ENCODE data around the gene KCTD20. TPM values are rescaled to one million over a fixed set of nuclear protein-coding genes. Genes with fewer than 3 reads are reported as not detected.
"Not testable (repeated sequence)": the region's sequence is repeated elsewhere in the genome, so short reads cannot be mapped to it uniquely, and the experiment has no call there.

KCTD20 gene
- total RNA-seq, 4 donors from 2014 or later: 48.6 to 64.9 (median 51.8) TPM

GRCh38 chr6:36467625-36468024 lies 24.8 kb downstream of the KCTD20 start:
- Histone ChIP-seq H3K36me3 (peaks cover 0 to 24% (median 0%) of the 10 kb centered on the region in 3 donors), H3K4me3 (no peak overlapping the region), H3K27me3 (no peaks in the 10 kb centered on the region), H3K9me3 (no peaks in the 10 kb centered on the region), H3K4me1 (no peaks in the 10 kb centered on the region), H3K27ac (no peak overlapping the region)
- TF ChIP-seq CTCF (IDR thresholded peaks at IDR 0.05) (no peak), EP300 (IDR thresholded peaks at IDR 0.05) (no peak), POLR2A (IDR thresholded peaks at IDR 0.05) (no peak)
- 96 to 98% methylated on average over 3 of the region's 3 CpGs for WGBS, 2 donors
- no peak for DNase-seq (ENCODE audit: low spot score in 2 of 2)

DNA sequence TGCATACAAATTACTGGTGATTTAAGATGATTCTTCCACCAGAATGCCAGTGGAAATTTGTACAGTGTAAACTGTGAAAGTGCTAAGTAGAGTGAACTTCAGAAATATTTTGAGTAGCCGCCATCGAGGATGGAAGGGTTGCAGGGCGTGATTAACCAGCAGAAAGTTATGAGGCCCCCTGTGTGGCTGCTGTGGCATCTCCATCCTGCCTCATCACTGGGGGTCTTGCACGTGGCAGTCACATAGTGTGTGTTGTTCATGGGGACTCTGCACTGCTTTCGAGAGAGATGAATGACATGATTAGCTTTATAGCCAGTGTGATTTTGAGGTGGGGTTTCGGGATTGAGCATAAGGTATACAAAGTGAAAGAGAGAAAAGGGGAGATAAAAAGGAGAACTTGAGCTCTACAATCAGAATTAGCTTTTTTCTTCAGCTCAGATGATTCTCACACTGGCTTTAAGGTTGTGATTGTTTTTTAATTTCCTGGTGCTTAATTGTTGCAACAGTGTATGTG lies 26.4 kb downstream of the KCTD20 start:
- H3K27ac ChIP-seq: no peak overlapping the region
- TF ChIP-seq EP300 (IDR thresholded peaks at IDR 0.05) (no peak), CTCF (IDR thresholded peaks at IDR 0.05) (no peak), POLR2A (IDR thresholded peaks at IDR 0.05) (no peak)
- no peaks in the 10 kb centered on the region for H3K27me3 ChIP-seq
- no peaks in the 10 kb centered on the region for H3K4me1 ChIP-seq
- WGBS, 2 donors: 66 to 75% methylated on average over 6 of the region's 6 CpGs
- peaks cover 0 to 40% (median 0%) of the 10 kb centered on the region in 3 donors for H3K36me3 ChIP-seq
- H3K4me3 ChIP-seq: no peak overlapping the region
- no peaks in the 10 kb centered on the region for H3K9me3 ChIP-seq
- DNase-seq (ENCODE audit: low spot score in 2 of 2): no peak

- TF ChIP-seq POLR2A (IDR thresholded peaks at IDR 0.05) (no peak), CTCF (IDR thresholded peaks at IDR 0.05) (no peak), EP300 (IDR thresholded peaks at IDR 0.05) (no peak)
- Histone ChIP-seq H3K4me3 (no peak overlapping the region), H3K4me1 (no peaks in the 10 kb centered on the region), H3K9me3 (no peaks in the 10 kb centered on the region), H3K27ac (no peak overlapping the region), H3K27me3 (no peaks in the 10 kb centered on the region), H3K36me3 (peaks cover 0 to 45% (median 0%) of the 10 kb centered on the region in 3 donors)
- no peak for DNase-seq (ENCODE audit: low spot score in 2 of 2)
- WGBS, 2 donors: 87 to 91% methylated on average over 3 of the region's 3 CpGs
These were observed 27.1 kb downstream of the KCTD20 start for GRCh38 chr6:36469946-36470345.

DNA sequence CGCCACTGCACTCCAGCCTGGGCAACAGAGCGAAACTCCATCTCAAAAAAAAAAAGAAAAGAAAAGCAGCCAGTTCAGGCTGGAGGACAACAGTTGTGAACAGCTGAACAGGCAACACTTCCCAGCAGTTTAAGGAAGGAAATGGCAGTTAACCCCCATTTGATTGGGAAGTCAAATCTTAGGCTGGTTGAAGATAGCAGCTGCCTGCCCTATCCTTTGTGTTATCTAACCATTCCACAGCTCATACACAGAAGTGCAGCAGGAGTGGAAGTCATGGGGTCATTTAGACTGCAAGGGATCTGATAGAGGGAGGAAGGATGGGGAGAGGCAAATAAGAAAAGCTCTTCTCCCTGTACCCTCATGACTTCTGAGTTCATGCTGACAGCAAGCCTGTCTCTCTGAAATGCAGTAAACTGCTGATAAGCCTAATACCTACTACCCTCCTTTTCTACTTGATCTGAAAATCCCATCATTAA lies 35.3 kb downstream of the KCTD20 start:
- Histone ChIP-seq H3K9me3 (no peaks in the 10 kb centered on the region), H3K4me3 (no peak overlapping the region), H3K27ac (no peak overlapping the region), H3K4me1 (no peaks in the 10 kb centered on the region), H3K36me3 (peaks cover 0 to 73% (median 4%) of the 10 kb centered on the region in 3 donors), H3K27me3 (no peaks in the 10 kb centered on the region)
- DNase-seq (ENCODE audit: low spot score in 2 of 2): no peak
- TF ChIP-seq CTCF (IDR thresholded peaks at IDR 0.05) (no peak), POLR2A (IDR thresholded peaks at IDR 0.05) (no peak), EP300 (IDR thresholded peaks at IDR 0.05) (no peak)
- WGBS, 2 donors: 87 to 96% methylated on average over 2 of the region's 2 CpGs

DNA sequence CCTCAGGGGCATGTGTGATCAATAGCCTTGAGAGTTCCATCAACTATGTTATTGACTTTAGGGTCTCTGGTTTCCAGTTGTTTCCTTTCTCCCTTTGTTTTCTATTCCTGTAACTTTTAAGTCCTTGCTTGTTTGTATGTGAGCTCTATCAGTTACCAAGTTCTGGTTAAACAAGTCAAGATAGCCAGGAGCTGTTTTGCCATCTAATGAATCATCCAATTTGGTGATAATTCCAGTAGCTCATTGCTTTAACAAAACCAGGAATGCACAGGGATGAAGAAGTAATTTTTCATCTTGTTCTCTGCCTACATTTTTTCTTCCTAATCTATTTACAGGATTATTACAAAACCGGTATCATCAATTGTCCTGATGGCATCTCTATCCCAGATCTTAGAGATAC lies 36.5 kb downstream of the KCTD20 start:
- H3K27ac ChIP-seq: no peak overlapping the region
- H3K4me1 ChIP-seq: no peaks in the 10 kb centered on the region
- H3K9me3 ChIP-seq: no peaks in the 10 kb centered on the region
- TF ChIP-seq CTCF (IDR thresholded peaks at IDR 0.05): no peak
- TF ChIP-seq POLR2A (IDR thresholded peaks at IDR 0.05): no peak
- TF ChIP-seq EP300 (IDR thresholded peaks at IDR 0.05): no peak
- H3K36me3 ChIP-seq: peaks cover 0 to 71% (median 4%) of the 10 kb centered on the region in 3 donors
- WGBS, 2 donors: 89 to 93% methylated on average over 1 of the region's 1 CpG
- H3K27me3 ChIP-seq: no peaks in the 10 kb centered on the region
- no peak for DNase-seq (ENCODE audit: low spot score in 2 of 2)
- no peak overlapping the region for H3K4me3 ChIP-seq

DNA sequence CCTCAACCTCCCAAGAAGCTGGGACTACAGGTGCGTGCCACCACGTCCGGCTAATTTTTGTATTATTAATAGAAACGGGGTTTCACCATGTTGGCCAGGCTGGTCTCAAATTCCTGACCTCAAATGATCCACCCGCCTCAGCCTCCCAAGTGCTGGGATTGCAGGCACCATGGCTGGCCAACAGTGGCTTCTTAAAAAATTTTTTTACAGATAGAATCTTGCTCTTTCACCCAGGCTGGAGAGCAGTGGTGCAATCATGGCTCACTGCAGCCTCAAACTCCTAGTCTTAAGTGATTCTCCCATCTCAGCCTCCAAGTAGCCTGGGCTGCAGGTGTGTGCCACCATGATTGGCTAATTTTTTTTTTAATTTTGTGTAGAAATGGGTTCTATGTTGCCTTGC lies 40.5 kb downstream of the KCTD20 start:
- peaks cover 0 to 98% (median 4%) of the 10 kb centered on the region in 3 donors for H3K36me3 ChIP-seq
- H3K27me3 ChIP-seq: not testable (repeated sequence)
- 95 to 98% methylated on average over 5 of the region's 5 CpGs for WGBS, 2 donors

More for the DNA sequence above, 40.5 kb downstream of the KCTD20 start:
- not testable (repeated sequence) for H3K9me3 ChIP-seq; DNase-seq (ENCODE audit: low spot score in 2 of 2); H3K4me3 ChIP-seq; H3K27ac ChIP-seq; H3K4me1 ChIP-seq

Data from tibial nerve (tissue), 4 donors.